GM18951 (cell line): ENCODE measurements around the gene ROBO2.

Source experiments
- POLR2A ChIP-seq: IDR thresholded peaks from 4 replicates; pipeline ENCODE4 v1.6.1; 2011; ENCODE audit warnings: mild to moderate bottlenecking; ENCODE audit not compliant: insufficient read length, insufficient read depth; ENCODE audit errors: extremely low read depth
- in situ Hi-C: fragments of 300-500 bp; cut with MboI; formaldehyde crosslinking; loops from one replicate; pipeline ENCODE4 v1.12.0; 2022; ENCODE audit warnings: low sequenced_read_pairs, mixed read lengths, inconsistent platforms; ENCODE audit not compliant: unreplicated experiment

The ROBO2 gene

DNA sequence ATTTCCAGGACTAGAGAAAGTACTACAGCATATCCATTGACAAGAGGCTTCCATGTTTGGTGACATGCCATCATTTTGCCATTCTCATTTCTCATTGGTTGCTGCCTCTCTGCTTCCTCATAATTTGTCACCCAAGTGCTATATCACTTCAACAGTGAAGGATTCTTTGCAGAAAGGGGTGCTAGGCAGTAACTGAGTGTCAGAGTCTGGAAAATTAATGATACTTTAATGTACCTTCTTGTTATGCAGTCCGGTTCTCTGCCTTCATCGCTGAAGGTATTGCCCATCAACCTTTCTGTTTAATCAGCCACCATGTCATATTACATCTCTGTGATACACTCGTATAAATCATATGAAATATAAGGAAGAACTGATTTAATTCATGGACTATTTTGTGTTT is 550.3 kb downstream of the ROBO2 start:
- no peak for TF ChIP-seq POLR2A
- in situ Hi-C loops, result no loop called here

DNA sequence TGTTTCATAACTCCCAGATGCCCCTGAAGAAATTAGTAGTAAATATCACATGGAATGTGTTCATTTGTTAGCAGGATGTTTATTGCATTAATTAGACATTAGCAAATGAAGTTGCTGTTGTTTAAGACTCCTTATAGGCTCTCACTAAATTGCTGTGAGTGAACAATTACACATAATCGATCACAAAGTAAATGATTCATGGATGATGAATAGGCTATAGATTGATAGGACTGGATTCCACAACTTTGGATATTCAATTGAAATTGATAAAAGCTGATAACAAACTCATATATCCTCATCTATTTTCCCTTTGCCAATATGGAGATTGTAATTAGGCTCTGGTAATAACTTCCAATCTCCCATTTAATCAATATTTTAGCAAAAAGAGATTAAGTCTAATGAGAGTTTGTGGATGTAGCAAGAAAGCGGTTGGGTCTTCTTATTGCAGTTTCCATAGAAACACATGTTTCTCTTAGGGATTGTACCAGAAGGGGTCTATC is 555.5 kb downstream of the ROBO2 start:
- in situ Hi-C loops, result no loop called here
- TF ChIP-seq POLR2A, result no peak

DNA sequence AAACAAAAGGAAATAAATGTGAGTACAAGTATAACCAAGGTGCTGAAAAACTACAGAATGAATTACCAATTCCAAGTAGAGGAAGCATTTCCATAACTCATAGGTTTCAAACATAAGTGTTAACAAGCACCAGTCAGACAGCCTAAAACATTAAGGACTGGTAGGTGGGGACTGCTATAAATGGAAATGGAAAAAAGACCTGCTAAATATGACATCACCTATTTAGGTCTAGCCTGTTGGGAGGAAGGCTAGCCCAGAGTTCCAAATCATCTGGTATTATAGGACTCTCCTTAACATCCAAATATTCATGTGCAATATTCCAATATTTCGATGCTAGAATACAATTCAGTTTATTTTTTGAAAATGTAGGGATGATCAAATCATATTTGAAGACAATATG is 560.0 kb downstream of the ROBO2 start:
- no peak for TF ChIP-seq POLR2A
- in situ Hi-C loops, result no loop called here

DNA sequence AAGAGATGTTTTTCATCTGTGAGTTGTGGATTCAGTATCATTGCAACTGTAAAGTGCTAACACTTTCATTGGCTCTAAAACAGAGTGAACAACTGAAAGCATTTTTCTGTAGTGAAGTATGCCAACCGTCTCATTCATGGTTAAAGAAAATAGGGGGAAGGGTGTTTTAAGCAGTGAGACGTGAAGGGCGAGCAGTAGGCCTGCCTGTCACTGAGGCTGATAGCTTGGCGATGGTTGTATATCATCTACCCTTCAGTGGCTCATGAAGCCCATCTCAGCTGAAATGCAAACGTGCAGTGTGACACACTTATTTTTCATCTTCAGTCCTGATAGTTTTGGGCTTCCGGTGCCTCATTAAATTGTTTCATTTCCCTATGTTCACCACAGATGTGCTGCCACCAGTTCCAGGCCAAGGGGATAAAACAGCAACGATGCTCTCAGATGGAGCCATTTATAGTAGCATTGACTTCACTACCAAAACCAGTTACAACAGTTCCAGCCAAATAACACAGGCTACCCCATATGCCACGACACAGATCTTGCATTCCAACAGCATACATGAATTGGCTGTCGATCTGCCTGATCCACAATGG is 562.0 kb downstream of the ROBO2 start:
- in situ Hi-C loops, result no loop called here
- TF ChIP-seq POLR2A, result no peak

DNA sequence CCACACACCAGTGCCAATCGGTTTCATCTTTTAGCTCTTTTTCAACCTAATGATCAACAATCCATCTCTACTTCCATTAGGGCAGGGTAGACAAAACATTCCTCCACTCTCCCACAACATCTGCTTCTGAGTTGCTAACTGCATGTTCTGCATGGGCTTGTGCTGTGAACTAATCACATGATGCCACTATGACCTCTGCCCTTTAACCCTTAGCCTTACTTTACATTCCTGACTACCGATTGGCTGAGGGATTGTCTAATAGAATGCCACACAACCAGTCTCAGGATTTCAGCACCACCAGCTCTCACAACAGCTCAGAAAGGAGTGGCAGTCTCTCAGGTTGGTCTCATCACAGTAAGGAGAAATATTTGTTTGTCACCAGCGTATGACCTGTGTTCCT is 562.8 kb downstream of the ROBO2 start:
- TF ChIP-seq POLR2A, result no peak
- in situ Hi-C loops, result no loop called here

DNA sequence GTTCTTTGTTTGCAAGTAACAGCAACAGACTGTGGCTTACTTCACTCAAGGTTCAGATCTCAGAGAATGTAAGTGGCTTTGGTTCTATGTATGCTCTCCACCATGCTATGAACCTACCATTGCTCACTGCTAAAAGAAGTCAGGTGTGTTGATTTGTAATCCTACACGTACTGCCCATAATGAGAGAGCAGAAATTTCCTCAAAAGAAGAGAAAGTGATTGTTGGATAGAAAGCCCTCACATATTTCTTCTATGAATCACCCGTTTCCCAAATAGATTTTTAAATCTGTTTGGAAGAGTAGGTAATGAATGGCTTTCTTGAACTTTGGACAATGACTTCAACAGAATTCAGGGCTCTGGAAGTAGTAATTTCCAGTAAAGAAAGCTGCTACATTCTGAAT is 565.4 kb downstream of the ROBO2 start:
- TF ChIP-seq POLR2A, result no peak
- in situ Hi-C loops, result no loop called here

DNA sequence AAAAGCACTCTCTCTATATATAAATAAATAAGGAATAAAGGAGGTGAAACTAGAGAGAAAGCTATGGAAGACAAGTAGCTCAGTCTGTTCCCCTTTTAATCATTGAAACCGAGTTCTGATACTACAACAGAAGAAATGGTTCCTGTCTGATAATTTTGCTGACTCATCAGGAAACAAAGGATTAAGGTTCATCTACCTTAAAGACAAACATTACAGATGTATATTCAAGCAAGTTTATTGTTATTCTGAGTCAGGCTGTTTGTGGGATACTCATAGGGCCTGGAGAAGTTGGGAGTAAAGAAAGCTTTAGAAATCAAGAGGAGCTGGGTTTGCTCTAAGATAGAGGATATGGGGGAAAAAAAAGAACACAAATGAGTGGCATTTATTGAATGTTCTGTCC is 566.0 kb downstream of the ROBO2 start:
- in situ Hi-C loops, result no loop called here
- no peak for TF ChIP-seq POLR2A

DNA sequence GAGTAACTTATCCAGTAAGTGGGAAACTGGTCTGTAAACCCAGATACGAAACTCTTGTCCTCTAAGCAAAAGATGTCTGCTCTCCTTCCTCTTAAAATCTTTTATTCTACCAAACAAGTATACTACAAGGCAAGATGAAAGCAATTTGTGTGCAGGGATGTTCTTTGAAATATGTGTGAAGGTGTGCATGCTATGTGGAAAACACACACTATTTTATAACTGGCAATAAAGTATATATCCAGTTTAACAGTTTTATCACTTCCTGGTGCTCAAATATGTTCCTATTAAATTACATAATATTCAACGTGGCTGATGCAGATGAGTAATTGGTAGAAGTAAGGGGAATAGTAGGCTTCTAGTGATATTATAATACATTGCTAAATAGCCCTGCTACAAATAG is 566.5 kb downstream of the ROBO2 start:
- no peak for TF ChIP-seq POLR2A
- in situ Hi-C loops, result no loop called here

DNA sequence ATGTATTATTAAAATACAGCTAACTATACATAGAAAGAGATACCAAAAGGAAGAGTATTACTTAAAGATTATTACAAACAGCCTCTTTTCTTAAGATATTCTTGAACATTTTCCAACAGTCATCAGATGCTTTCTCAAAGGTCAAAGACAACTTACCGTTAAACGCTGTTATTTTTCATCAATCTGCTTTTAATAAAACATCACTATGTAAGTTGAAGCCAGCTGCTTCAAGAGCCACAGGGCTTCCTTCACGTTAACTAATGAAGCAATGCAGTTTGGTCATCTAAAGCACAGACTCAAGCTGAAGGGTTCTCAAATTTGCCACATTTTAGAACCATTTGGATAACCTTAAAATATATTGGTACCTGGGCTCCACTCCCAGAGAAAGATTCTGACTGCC is 578.8 kb downstream of the ROBO2 start:
- in situ Hi-C loops, result no loop called here
- TF ChIP-seq POLR2A, result no peak

DNA sequence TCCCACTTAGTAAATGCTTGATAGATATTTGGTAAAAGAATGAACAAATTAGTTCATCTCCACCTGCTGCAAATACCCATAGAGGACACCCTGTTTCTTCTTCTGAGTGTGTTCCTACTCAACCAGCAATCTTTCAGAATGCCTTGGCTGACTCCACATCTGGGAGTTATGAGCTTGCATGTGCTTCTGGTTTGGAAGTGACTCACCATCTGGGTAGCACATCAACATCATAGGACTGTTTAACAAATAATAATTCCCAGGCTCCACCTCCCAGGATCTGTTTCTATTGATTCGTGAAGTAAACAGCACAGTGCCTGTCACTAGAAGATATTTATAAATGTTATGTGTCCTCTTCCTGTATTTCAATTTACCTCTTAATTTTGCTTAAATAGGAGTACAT is 580.1 kb downstream of the ROBO2 start:
- TF ChIP-seq POLR2A, result no peak
- in situ Hi-C loops, result no loop called here

DNA sequence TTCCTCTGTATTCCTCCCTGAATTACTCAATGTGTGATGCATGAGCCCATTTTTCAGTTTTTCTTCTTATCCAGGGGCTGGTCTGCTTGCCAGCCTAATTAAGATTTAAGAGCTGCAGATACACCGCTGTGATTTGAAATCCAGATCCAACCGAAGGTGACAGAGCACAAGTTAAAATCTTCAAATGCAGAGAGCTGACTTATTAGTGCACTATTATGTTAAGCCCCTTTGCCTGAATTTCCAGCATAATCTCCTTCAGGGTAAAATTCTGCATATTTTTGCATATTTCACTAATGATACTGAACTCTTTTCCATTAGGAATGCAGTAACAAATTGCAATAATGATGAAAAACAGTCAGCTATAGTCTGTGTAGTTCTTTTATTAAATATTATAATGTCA is 583.6 kb downstream of the ROBO2 start:
- no peak for TF ChIP-seq POLR2A
- in situ Hi-C loops, result no loop called here

DNA sequence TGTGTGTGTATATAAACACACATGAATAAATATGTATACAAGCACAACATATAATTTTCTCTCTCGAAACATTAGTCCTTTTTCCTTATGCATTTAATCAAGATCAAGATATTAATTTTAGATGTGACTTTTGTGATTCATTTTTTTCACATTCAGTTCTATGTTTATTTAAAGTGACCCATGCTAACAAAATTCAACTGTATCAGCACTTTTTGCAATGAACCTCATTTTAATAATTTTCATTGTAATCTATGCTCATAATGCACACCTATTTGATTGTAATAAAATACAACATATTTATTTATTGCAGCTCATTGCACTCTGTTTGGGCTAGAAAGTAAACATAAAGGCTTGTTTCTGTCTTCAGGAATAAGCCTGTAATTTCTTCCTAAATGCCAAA is 586.3 kb downstream of the ROBO2 start:
- in situ Hi-C loops, result no loop called here
- no peak for TF ChIP-seq POLR2A

DNA sequence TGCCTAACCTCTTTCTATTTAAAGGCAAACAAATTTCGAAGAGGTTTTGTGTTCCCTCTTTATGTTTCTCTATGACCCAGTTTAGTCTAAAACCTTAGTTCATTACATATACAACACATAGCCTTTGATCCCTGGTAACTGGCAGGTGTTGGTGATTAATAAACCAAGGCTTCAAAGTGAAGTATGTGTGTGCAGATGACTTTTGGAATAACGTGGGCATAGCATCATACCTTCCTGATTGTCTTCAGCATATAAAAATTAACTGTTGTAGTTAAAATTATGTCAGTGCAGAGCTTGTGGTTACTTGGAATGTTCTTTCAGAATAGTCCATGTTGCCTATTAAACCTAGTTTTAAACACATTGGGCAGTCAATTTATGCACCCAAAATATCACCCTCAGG is 608.3 kb downstream of the ROBO2 start:
- TF ChIP-seq POLR2A, result no peak
- in situ Hi-C loops, result no loop called here

DNA sequence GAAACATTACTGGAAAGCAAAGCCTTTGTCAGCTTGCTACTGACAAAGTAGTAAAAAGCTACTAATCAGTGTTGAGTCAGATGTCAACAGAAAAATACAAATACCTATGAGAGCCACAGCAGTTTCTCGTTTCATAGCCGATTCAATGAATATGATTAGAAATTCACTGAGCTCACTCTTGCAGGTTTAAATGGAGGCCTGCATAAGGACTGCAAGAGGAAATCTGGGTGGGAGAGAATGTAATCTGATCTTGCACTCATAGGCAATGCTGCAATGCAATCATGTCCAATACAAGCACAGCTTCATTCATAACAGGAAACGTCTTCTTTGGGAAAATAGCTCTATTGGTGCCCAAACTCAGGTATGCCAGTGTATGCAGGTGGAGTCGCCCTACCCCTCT is 608.8 kb downstream of the ROBO2 start:
- in situ Hi-C loops, result no loop called here
- TF ChIP-seq POLR2A, result no peak

DNA sequence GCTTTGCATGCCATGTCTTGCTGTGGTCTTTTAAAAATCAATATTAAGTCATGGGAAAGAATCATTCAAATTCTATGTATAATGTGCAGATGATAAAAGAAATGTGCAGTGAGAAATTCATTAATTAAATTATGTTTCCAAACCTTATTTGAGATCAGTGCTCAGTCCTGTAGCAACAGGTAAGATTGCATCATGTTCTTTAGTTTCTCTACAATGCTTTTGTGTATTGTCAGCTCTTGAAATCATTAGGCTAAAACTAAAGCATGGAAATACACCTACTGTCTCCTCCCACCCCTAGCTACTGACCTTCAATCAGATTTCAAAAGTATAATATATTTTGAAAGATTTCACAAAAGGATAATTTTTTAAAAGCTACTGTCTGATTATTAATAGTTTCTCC is 612.7 kb downstream of the ROBO2 start:
- in situ Hi-C loops, result no loop called here
- TF ChIP-seq POLR2A, result no peak

DNA sequence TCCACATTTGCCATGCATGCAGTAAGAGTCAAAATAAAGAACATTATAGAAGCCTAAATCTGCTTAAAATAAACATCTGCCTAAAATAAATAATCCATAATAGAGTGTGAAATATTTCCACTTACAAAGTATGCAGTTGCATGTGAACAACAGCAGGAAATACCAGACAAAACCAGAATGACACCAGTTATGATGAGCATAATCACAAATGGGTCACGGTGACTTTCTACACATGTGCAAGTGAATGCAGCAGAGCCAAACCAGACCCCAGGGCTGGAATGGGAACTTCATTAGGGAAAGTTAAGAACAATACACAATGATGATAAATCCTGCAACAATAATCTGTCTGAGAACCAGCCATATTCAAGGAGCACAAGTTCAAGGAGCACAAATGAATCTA is 615.5 kb downstream of the ROBO2 start:
- no peak for TF ChIP-seq POLR2A
- in situ Hi-C loops, result no loop called here

DNA sequence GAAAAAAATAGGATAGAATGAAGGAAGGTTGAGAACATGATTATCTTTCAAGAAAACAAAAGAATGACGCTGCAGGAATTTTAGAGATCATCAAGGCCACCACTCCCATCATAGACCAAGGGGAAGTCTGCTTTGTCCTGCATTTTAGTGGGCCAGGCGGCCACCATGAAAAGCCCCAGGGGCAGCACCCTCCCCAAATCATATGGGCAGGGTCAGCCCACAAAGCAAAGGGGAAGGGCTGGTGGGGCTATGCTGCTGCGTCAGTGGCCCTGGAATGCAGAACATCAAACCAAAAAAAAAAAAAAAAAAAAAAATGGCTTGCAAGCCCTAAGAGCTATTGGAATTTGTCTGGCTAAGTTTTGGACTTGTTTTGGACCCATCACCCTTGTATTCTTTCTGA is 620.8 kb downstream of the ROBO2 start:
- in situ Hi-C loops, result no loop called here
- TF ChIP-seq POLR2A, result no peak
